Measurements from ENCODE around the gene ZMYND19. TPM values are rescaled to one million over a fixed set of nuclear protein-coding genes. Genes with fewer than 3 reads are reported as not detected.

The ZMYND19 gene
- total RNA-seq, 1 donor from 2014 or later = 71.9 TPM

DNA sequence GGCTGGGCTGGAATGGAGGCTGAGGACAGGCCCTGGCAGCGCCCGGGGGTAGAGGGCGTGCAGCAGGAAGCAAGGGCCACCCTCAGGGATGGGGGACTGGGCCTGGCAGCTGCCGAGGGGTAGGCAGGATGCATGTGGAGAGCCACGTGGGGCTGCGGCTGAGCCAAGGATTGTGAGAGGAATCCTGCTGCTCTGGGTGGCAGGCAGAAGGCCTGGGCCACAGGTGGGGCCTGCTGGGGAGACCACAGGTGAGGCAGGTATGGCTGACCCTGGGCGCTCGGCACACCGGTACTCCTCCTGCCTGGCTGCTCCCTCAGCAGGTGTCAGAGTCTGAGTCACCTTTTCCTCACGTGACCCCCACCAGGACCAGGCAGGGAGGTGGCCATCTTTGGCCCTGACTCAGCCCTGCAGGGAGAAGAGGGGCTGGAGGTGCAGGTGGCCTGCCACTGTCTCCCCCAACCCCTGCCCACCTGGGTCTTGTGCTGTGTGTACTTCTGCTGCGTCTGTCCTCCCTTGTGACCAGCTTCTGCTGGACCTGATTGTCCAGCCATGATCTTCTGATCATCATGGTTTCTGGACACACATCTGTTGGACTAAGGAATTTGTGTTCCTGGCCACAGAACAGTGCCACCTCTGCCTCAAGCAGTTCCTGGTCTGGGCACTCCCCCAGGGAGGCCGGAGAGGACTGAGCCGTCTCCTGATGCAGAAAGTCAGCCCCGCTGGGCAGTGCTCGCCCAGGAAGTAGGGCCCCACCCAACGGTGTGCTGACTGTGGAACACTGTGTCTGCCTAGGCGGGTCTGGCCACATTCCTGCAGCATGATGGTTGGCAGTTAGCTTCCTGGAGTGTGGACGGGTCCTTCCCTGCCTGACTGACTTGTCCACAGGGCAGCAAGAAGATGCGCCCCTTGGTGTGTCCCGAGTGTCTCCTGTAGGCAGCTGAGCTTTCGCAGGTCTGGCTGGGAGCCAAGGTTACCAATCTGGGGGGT is 21.6 kb upstream of the ZMYND19 start:
- peak overlapping the region; percentile 79 for H3K4me3 Mint-ChIP-seq
- no peaks in the 10 kb centered on the region for H3K36me3 Mint-ChIP-seq (ENCODE audit: low read depth)
- no peak overlapping the region for H3K27ac Mint-ChIP-seq (ENCODE audit: unreplicated experiment)
- H3K9me3 Mint-ChIP-seq = no peaks in the 10 kb centered on the region
- peaks cover 6% of the 10 kb centered on the region for H3K27me3 Mint-ChIP-seq (ENCODE audit: low read depth)
- TF ChIP-seq, protein P1, sequence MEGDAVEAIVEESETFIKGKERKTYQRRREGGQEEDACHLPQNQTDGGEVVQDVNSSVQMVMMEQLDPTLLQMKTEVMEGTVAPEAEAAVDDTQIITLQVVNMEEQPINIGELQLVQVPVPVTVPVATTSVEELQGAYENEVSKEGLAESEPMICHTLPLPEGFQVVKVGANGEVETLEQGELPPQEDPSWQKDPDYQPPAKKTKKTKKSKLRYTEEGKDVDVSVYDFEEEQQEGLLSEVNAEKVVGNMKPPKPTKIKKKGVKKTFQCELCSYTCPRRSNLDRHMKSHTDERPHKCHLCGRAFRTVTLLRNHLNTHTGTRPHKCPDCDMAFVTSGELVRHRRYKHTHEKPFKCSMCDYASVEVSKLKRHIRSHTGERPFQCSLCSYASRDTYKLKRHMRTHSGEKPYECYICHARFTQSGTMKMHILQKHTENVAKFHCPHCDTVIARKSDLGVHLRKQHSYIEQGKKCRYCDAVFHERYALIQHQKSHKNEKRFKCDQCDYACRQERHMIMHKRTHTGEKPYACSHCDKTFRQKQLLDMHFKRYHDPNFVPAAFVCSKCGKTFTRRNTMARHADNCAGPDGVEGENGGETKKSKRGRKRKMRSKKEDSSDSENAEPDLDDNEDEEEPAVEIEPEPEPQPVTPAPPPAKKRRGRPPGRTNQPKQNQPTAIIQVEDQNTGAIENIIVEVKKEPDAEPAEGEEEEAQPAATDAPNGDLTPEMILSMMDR (conservative IDR thresholded peaks at IDR 0.05) = no peak
- no peak for DNase-seq (ENCODE audit: low read depth, low spot score)
- peaks cover 7% of the 10 kb centered on the region for H3K4me1 Mint-ChIP-seq

DNA sequence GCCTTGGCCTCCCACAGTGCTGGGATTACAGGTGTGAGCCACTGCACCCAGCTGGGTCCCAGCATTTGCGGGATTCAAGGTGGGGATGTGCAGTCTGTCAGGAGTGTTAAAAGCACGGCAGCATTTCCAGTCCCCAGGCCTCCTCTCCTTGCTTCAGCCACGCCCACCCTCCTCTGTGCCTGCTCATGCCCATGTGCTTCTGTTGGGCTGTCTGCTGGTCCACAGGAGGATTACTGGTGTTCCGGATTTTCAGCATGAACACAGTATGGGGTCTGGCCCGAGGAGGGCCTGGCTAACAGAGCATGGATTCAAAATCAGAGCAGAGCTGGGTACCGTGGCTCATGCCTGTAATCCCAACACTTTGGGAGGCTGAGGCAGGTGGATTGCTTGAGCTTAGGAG is 20.6 kb upstream of the ZMYND19 start:
- TF ChIP-seq, protein P1 (conservative IDR thresholded peaks at IDR 0.05) = no peak
- H3K9me3 Mint-ChIP-seq = no peaks in the 10 kb centered on the region
- H3K36me3 Mint-ChIP-seq (ENCODE audit: low read depth) = no peaks in the 10 kb centered on the region
- H3K4me3 Mint-ChIP-seq = peak overlapping the region; percentile 79
- H3K27me3 Mint-ChIP-seq (ENCODE audit: low read depth) = peaks cover 8% of the 10 kb centered on the region
- DNase-seq (ENCODE audit: low read depth, low spot score) = no peak
- H3K27ac Mint-ChIP-seq (ENCODE audit: unreplicated experiment) = no peak overlapping the region
- H3K4me1 Mint-ChIP-seq = peaks cover 10% of the 10 kb centered on the region

DNA sequence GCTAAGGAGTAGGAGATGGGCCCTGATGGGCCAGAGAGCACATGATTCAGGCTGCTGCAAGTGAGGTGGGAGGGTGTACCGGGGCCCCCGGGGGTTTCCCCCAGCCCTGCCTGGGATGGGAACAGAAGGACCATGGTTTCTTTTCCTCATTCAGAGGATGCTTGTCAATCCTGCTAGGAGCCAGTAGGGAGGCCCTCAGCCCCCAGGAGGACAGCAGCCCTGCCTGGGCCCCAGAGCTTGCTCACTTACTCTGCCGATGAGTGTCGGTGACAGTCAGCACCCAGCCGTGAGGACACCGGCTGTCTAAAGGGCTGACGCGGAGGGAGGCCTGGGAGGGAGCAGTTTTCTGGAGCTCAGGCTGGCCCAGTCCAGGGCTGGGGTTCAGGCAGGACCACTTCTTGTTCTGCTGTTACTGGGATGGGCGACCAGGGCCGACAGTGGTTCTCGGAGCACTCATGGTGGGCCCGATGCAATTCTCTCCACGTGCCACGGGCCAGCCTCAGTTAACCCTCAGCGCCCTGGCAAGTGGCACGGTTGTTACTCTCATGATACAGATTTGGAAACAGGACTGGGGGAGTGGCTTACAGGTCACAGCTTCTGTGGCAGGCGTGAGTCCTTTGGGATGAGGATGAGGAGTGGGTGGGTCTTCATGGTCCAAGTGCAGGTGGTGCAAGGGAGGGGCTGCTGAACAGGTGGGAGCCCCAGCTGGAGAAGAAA is 17.0 kb upstream of the ZMYND19 start:
- no peaks in the 10 kb centered on the region for H3K36me3 Mint-ChIP-seq (ENCODE audit: low read depth)
- DNase-seq (ENCODE audit: low read depth, low spot score) = no peak
- H3K4me3 Mint-ChIP-seq = peak overlapping the region; percentile 77
- peaks cover 18% of the 10 kb centered on the region for H3K4me1 Mint-ChIP-seq
- H3K9me3 Mint-ChIP-seq = no peaks in the 10 kb centered on the region
- TF ChIP-seq, protein P1 (conservative IDR thresholded peaks at IDR 0.05) = no peak
- H3K27ac Mint-ChIP-seq (ENCODE audit: unreplicated experiment) = peak overlapping the region; percentile 87
- H3K27me3 Mint-ChIP-seq (ENCODE audit: low read depth) = peaks cover 29% of the 10 kb centered on the region

DNA sequence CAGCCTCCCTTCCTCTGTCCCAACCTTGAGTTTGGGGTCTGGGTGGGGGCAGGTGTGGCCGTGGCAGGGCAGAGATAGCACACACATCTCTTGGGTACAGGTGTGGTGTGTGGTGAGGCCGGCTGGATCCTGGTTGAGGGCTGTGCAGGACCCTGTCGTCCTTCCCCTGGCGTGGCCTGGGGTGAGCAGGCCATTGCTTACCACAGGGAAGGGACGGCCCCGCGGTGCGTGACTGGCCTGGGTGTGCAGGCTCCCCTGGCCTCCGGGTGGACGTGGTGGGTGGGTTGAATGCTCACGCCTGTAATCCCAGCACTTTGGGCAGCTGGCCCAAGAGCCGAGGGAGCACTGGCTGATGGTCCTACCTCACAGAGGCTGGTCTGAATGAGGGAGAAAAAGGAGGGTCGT is 16.4 kb upstream of the ZMYND19 start:
- peak overlapping the region; percentile 76 for H3K4me3 Mint-ChIP-seq
- H3K36me3 Mint-ChIP-seq (ENCODE audit: low read depth) = no peaks in the 10 kb centered on the region
- peaks cover 18% of the 10 kb centered on the region for H3K4me1 Mint-ChIP-seq
- DNase-seq (ENCODE audit: low read depth, low spot score) = no peak
- peak overlapping the region; percentile 87 for H3K27ac Mint-ChIP-seq (ENCODE audit: unreplicated experiment)
- no peaks in the 10 kb centered on the region for H3K9me3 Mint-ChIP-seq
- peaks cover 29% of the 10 kb centered on the region for H3K27me3 Mint-ChIP-seq (ENCODE audit: low read depth)
- TF ChIP-seq, protein P1 (conservative IDR thresholded peaks at IDR 0.05) = no peak

DNA sequence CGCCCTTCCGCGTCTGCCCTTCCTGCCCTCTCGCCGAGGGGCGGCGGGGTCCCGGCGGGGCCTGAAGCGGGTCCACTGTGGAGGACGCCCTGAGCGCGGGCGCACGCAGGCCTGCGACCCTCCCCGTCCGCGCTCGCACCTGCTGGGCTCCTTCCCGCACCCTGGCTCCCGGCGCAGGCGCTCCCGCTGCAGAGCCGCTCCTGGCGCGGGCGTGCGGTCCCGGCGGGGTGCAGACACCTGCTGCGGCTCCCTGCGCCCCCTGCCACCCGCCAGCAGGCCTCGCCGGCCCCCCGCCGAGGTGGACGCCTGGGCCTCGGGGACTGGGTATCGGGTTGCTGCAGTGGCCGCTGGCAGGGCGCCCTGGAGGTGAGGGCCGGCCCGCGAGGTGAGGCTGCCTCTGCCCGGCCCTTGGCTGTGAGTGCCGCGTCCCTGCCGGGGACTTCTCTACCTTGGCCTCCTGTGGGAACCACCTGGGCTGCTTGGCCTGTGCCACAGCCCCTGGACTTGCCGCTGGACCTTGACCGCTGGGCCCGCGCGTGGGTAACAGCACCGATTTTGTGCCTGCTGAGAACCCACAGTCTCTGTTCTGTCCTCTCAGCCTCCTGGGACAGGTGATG is 15.8 kb upstream of the ZMYND19 start:
- Mint-ChIP-seq H3K36me3 (ENCODE audit: low read depth) (no peaks in the 10 kb centered on the region), H3K27me3 (ENCODE audit: low read depth) (peaks cover 29% of the 10 kb centered on the region), H3K27ac (ENCODE audit: unreplicated experiment) (no peak overlapping the region), H3K9me3 (no peaks in the 10 kb centered on the region), H3K4me3 (peak overlapping the region; percentile 76), H3K4me1 (peaks cover 18% of the 10 kb centered on the region)
- TF ChIP-seq, protein P1 (conservative IDR thresholded peaks at IDR 0.05) = no peak
- no peak for DNase-seq (ENCODE audit: low read depth, low spot score)

Measured in neural crest cell (in vitro differentiated cells).